Panc1 (cell line): ENCODE measurements around the gene RASAL1. TPM values are rescaled to one million over a fixed set of nuclear protein-coding genes. Genes with fewer than 3 reads are reported as not detected.

Source experiments
- ATAC-seq: fragments of 200-7000 bp; cut with Tn5 transposase; 2 replicates; pipeline ENCODE4 v1.9.1; 2020; ENCODE audit warnings: mild to moderate bottlenecking, moderate library complexity
- BruUV-seq: library from RNA; stranded (reverse); fragments of 400-500 nt; replicated peaks from 2 replicates; lab custom pipeline; 2021; lab: Mats Ljungman, UMichigan
- CTCF ChIA-PET: fragments of 300-600 bp; sonication (Branson Sonifier 250); formaldehyde crosslinking; loops from one replicate; lab custom pipeline; 2022; ENCODE audit warnings: antibody characterized with exemption; lab: Charles Lee
- POLR2A ChIA-PET: fragments of 300-600 bp; sonication (Branson Sonifier 250); formaldehyde crosslinking; loops from one replicate; lab custom pipeline; 2022; ENCODE audit warnings: antibody characterized with exemption; lab: Charles Lee
- DNase-seq: peaks from one replicate; pipeline ENCODE4 v3.0.0-alpha.2; 2010; ENCODE audit warnings: low read depth, low spot score
- H3K27ac ChIP-seq: 2 replicates; pipeline ENCODE4 v1.5.1; 2011; ENCODE audit warnings: mild to moderate bottlenecking, low read length, inconsistent platforms
- H3K27me3 ChIP-seq: fragments of 200-500 bp; sonication (Bioruptor generic); 2 replicates; pipeline ENCODE4 v1.6.0; 2014; ENCODE audit warnings: low read length, inconsistent platforms; ENCODE audit not compliant: control insufficient read depth, insufficient read depth
- H3K36me3 ChIP-seq: fragments of 200-500 bp; sonication (Bioruptor generic); 2 replicates; pipeline ENCODE4 v1.5.1; 2014; ENCODE audit warnings: inconsistent platforms, mild to moderate bottlenecking, low read length, moderate library complexity; ENCODE audit not compliant: control insufficient read depth, insufficient read depth
- H3K4me1 ChIP-seq: 2 replicates; pipeline ENCODE4 v1.5.1; 2011; ENCODE audit warnings: inconsistent platforms, mild to moderate bottlenecking, low read length, moderate library complexity; ENCODE audit not compliant: control insufficient read depth, insufficient read depth
- H3K4me3 ChIP-seq, 2 experiments: 2 replicates each; pipeline ENCODE4 v1.5.1; 2011 to 2012; ENCODE audit warnings: low read depth in 2 of 2, low read length in 2 of 2, mild to moderate bottlenecking in 2 of 2, inconsistent platforms in 1 of 2, moderate library complexity in 1 of 2
- H3K9me3 ChIP-seq: fragments of 200-500 bp; sonication (Bioruptor generic); 2 replicates; pipeline ENCODE4 v1.5.1; 2014; ENCODE audit warnings: low read depth, mild to moderate bottlenecking, inconsistent platforms, low read length, moderate library complexity; ENCODE audit not compliant: control insufficient read depth, insufficient read depth
- CTCF ChIP-seq: fragments of 450-650 bp; IDR thresholded peaks from 2 replicates; pipeline ENCODE4 v1.5.1; 2017; ENCODE audit warnings: mild to moderate bottlenecking
- POLR2AphosphoS5 ChIP-seq: IDR thresholded peaks from 2 replicates; pipeline ENCODE4 v1.6.1; 2012; ENCODE audit warnings: mild to moderate bottlenecking, low read depth, low read length, moderate library complexity
- REST ChIP-seq, 2 experiments: IDR thresholded peaks; 2 replicates each; pipeline ENCODE4 v1.6.1; 2011 to 2012; ENCODE audit warnings: low read depth in 2 of 2, control low read depth in 1 of 2, low read length in 1 of 2, mild to moderate bottlenecking in 1 of 2, moderate library complexity in 1 of 2; ENCODE audit not compliant: insufficient read depth in 1 of 2
- SIN3A ChIP-seq: IDR thresholded peaks from 2 replicates; pipeline ENCODE4 v1.6.1; 2012; ENCODE audit warnings: low read depth, mild to moderate bottlenecking, low read length, moderate library complexity, borderline replicate concordance; ENCODE audit not compliant: insufficient read depth
- TCF7L2 ChIP-seq: IDR thresholded peaks from 2 replicates; pipeline ENCODE4 v1.6.1; 2011; ENCODE audit warnings: mild to moderate bottlenecking, low read depth, low read length, inconsistent platforms
- in situ Hi-C: cut with HindIII; loops from 2 replicates; pipeline ENCODE4 v1.10.0; 2016; ENCODE audit warnings: low sequenced_read_pairs, low pct_unique_long_range_greater_than_20kb
- intact Hi-C: fragments of 100-400 bp; cut with micrococcal nuclease; formaldehyde crosslinking; loops from one replicate; pipeline ENCODE4 v1.10.0; 2022; ENCODE audit not compliant: unreplicated experiment
- total RNA-seq: library from RNA; stranded (reverse); gene quantifications from one replicate; pipeline ENCODE4 v1.2.1, GENCODE V29; 2021; ENCODE audit not compliant: unreplicated experiment

Gene RASAL1
- total RNA-seq, 1 experiment from 2014 or later: 0.28 TPM

GRCh38 chr12:113102811-113103210, 32.8 kb downstream of the RASAL1 start:
- Histone ChIP-seq H3K4me3 (no peak overlapping the region), H3K4me1 (peaks cover 3% of the 10 kb centered on the region; the same call in 1 of the 2 replicates), H3K36me3 (no peaks in the 10 kb centered on the region), H3K27ac (no peak overlapping the region), H3K9me3 (no peaks in the 10 kb centered on the region), H3K27me3 (no peaks in the 10 kb centered on the region)
- TF ChIP-seq TCF7L2: no peak
- no peak for TF ChIP-seq POLR2AphosphoS5
- TF ChIP-seq REST (IDR thresholded peaks at IDR 0.05; ENCODE audit: insufficient read depth in 1 of 2, low read depth in 2 of 2, low read length in 1 of 2): no peak
- TF ChIP-seq SIN3A: no peak
- no peak for TF ChIP-seq CTCF
- intact Hi-C loops (no loop called here), in situ Hi-C loops (no loop called here)
- POLR2A ChIA-PET: no interaction called here
- CTCF ChIA-PET: no interaction called here
- DNase-seq (no peak), ATAC-seq (no peak)
- no TSS peak for BruUV-seq

GRCh38 chr12:113101751-113102150, 33.8 kb downstream of the RASAL1 start:
- ATAC-seq: no peak
- Histone ChIP-seq H3K9me3 (no peaks in the 10 kb centered on the region), H3K36me3 (no peaks in the 10 kb centered on the region), H3K27ac (no peak overlapping the region), H3K4me1 (peaks cover 3% of the 10 kb centered on the region; the same call in 1 of the 2 replicates), H3K4me3 (no peak overlapping the region), H3K27me3 (no peaks in the 10 kb centered on the region)
- TF ChIP-seq CTCF (no peak), SIN3A (no peak)
- no peak for DNase-seq
- ChIA-PET CTCF (no interaction called here), POLR2A (interaction anchor here (0.6 kb wide), 1 partner anchor 122 kb away, joined by 14 read pairs; no protein-coding TSS in a partner anchor)
- in situ Hi-C loops (no loop called here), intact Hi-C loops (no loop called here)
- no TSS peak for BruUV-seq
